ENCODE data around the gene SMARCD3. TPM values are rescaled to one million over a fixed set of nuclear protein-coding genes. Genes with fewer than 3 reads are reported as not detected.
A peak's percentile ranks its signal among the peaks of the same experiment; 100 is the strongest.

Gene SMARCD3
- total and polyA plus RNA-seq, 9 of the 15 experiments (the other 6 are each of a cell fraction or from before 2014, with no cell fraction given) = 0.43 to 3.6 (median 2.6) TPM

DNA sequence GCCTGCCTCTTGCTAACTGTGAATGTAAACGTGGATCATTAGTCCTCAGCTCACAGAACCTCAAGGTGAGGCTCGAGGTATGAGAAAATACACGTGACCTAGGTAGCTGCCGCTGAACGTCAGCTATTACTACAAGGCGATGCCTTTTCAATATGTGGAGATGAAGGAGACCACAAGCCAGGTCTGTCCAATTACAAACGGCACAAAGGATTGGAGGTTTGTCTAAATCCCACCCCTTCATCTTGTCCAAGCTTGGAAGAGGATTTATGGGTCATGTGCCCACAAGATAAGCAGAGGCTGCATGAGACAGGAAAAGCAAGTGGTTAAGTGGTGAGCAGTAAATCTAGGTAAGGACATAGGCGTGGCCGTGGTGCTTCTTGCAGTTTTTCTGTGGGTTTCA is 41.6 kb downstream of the SMARCD3 start (continued):
- TF ChIP-seq CREBBP (IDR thresholded peaks at IDR 0.05; ENCODE audit: low read depth, low read length) (no peak), KHSRP (IDR thresholded peaks at IDR 0.05) (no peak), ZNF311 (CRISPR knock-in tag; IDR thresholded peaks at IDR 0.05) (no peak), HMG20B (CRISPR knock-in tag; IDR thresholded peaks at IDR 0.05) (no peak), KDM2B (CRISPR knock-in tag; IDR thresholded peaks at IDR 0.05) (no peak), ZBTB7A (IDR thresholded peaks at IDR 0.05; ENCODE audit: borderline replicate concordance, control insufficient read depth, low read depth, low read length) (no peak), ARHGAP35 (IDR thresholded peaks at IDR 0.05; ENCODE audit: partially characterized antibody) (no peak), EGR1 (conservative IDR thresholded peaks at IDR 0.05) (no peak), ZNF436 (CRISPR knock-in tag; IDR thresholded peaks at IDR 0.05) (no peak), U2AF2 (optimal IDR thresholded peaks at IDR 0.05; ENCODE audit: low read depth, low read length) (no peak), MEF2A (IDR thresholded peaks at IDR 0.05; ENCODE audit: control insufficient read depth, low read depth, low read length) (no peak), ZKSCAN8 (CRISPR knock-in tag; IDR thresholded peaks at IDR 0.05) (no peak), NR1H2 (CRISPR knock-in tag; IDR thresholded peaks at IDR 0.05) (no peak), RCOR1 (IDR thresholded peaks at IDR 0.05; ENCODE audit: borderline replicate concordance in 1 of 2, low read depth in 2 of 2, low read length in 2 of 2) (peak; percentile 85 to 98), ZNF699 (CRISPR knock-in tag; IDR thresholded peaks at IDR 0.05; ENCODE audit: insufficient replicate concordance) (no peak), MTA1 (IDR thresholded peaks at IDR 0.05; ENCODE audit: borderline replicate concordance) (peak; percentile 63; the same call in 1 of the 2 replicates)
- TF ChIP-seq, protein P1, sequence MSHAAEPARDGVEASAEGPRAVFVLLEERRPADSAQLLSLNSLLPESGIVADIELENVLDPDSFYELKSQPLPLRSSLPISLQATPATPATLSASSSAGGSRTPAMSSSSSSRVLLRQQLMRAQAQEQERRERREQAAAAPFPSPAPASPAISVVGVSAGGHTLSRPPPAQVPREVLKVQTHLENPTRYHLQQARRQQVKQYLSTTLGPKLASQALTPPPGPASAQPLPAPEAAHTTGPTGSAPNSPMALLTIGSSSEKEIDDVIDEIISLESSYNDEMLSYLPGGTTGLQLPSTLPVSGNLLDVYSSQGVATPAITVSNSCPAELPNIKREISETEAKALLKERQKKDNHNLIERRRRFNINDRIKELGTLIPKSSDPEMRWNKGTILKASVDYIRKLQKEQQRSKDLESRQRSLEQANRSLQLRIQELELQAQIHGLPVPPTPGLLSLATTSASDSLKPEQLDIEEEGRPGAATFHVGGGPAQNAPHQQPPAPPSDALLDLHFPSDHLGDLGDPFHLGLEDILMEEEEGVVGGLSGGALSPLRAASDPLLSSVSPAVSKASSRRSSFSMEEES (CRISPR knock-in tag; IDR thresholded peaks at IDR 0.05) = no peak; the same call in none of the 2 replicates
- TF ChIP-seq, protein P2, sequence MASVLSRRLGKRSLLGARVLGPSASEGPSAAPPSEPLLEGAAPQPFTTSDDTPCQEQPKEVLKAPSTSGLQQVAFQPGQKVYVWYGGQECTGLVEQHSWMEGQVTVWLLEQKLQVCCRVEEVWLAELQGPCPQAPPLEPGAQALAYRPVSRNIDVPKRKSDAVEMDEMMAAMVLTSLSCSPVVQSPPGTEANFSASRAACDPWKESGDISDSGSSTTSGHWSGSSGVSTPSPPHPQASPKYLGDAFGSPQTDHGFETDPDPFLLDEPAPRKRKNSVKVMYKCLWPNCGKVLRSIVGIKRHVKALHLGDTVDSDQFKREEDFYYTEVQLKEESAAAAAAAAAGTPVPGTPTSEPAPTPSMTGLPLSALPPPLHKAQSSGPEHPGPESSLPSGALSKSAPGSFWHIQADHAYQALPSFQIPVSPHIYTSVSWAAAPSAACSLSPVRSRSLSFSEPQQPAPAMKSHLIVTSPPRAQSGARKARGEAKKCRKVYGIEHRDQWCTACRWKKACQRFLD (CRISPR knock-in tag; IDR thresholded peaks at IDR 0.05) = no peak
- TF ChIP-seq, protein P3, sequence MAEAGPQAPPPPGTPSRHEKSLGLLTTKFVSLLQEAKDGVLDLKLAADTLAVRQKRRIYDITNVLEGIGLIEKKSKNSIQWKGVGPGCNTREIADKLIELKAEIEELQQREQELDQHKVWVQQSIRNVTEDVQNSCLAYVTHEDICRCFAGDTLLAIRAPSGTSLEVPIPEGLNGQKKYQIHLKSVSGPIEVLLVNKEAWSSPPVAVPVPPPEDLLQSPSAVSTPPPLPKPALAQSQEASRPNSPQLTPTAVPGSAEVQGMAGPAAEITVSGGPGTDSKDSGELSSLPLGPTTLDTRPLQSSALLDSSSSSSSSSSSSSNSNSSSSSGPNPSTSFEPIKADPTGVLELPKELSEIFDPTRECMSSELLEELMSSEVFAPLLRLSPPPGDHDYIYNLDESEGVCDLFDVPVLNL (CRISPR knock-in tag; IDR thresholded peaks at IDR 0.05; ENCODE audit: low read depth) = no peak
- TF ChIP-seq, protein P4, sequence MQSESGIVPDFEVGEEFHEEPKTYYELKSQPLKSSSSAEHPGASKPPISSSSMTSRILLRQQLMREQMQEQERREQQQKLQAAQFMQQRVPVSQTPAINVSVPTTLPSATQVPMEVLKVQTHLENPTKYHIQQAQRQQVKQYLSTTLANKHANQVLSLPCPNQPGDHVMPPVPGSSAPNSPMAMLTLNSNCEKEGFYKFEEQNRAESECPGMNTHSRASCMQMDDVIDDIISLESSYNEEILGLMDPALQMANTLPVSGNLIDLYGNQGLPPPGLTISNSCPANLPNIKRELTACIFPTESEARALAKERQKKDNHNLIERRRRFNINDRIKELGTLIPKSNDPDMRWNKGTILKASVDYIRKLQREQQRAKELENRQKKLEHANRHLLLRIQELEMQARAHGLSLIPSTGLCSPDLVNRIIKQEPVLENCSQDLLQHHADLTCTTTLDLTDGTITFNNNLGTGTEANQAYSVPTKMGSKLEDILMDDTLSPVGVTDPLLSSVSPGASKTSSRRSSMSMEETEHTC (IDR thresholded peaks at IDR 0.05) = peak; percentile 99
- TF ChIP-seq, protein P5, sequence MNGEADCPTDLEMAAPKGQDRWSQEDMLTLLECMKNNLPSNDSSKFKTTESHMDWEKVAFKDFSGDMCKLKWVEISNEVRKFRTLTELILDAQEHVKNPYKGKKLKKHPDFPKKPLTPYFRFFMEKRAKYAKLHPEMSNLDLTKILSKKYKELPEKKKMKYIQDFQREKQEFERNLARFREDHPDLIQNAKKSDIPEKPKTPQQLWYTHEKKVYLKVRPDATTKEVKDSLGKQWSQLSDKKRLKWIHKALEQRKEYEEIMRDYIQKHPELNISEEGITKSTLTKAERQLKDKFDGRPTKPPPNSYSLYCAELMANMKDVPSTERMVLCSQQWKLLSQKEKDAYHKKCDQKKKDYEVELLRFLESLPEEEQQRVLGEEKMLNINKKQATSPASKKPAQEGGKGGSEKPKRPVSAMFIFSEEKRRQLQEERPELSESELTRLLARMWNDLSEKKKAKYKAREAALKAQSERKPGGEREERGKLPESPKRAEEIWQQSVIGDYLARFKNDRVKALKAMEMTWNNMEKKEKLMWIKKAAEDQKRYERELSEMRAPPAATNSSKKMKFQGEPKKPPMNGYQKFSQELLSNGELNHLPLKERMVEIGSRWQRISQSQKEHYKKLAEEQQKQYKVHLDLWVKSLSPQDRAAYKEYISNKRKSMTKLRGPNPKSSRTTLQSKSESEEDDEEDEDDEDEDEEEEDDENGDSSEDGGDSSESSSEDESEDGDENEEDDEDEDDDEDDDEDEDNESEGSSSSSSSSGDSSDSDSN (IDR thresholded peaks at IDR 0.05; ENCODE audit: borderline replicate concordance in 1 of 2, low read depth in 2 of 2, low read length in 2 of 2) = no peak

Data from K562 (cell line).